Islet precursor cell (in vitro differentiated cells): ENCODE results near the gene CEP95.
A peak's percentile ranks its signal among the peaks of the same experiment; 100 is the strongest.
"Not testable (repeated sequence)": the region's sequence is repeated elsewhere in the genome, so short reads cannot be mapped to it uniquely, and the experiment has no call there.

ENCODE experiments used
- DNase-seq: peaks from one replicate; pipeline ENCODE4 v3.0.0-alpha.2; 2018

The CEP95 gene

GRCh38 chr17:64506576-64507412 lies at the start of gene CEP95:
Gene CEP95, plus strand, starts transcription at chr17:64506977. Its CDS starts 121 bp downstream, at chr17:64507098.
- no peak for DNase-seq

GRCh38 chr17:64457156-64457555 lies 49.6 kb upstream of the CEP95 start:
- DNase-seq: no peak

- no peak for DNase-seq
Measured at GRCh38 chr17:64458756-64459155, 48.0 kb upstream of the CEP95 start.

GRCh38 chr17:64459284-64459747 lies 47.5 kb upstream of the CEP95 start:
- peak; percentile 72 for DNase-seq

GRCh38 chr17:64459818-64460217 lies 47.0 kb upstream of the CEP95 start:
- DNase-seq: not testable (repeated sequence)

- no peak for DNase-seq
Measured at GRCh38 chr17:64460955-64461354, 45.8 kb upstream of the CEP95 start.

GRCh38 chr17:64461788-64462187 lies 45.0 kb upstream of the CEP95 start:
- no peak for DNase-seq

GRCh38 chr17:64466019-64466735 lies 40.6 kb upstream of the CEP95 start:
- peak; percentile 61 for DNase-seq

GRCh38 chr17:64466834-64467233 lies 39.9 kb upstream of the CEP95 start:
- not testable (repeated sequence) for DNase-seq

GRCh38 chr17:64470625-64471024 lies 36.2 kb upstream of the CEP95 start:
- DNase-seq: peak; percentile 73

- no peak for DNase-seq
Measured at GRCh38 chr17:64471440-64471839, 35.3 kb upstream of the CEP95 start.

- no peak for DNase-seq
Measured at GRCh38 chr17:64472564-64472963, 34.2 kb upstream of the CEP95 start.

- no peak for DNase-seq
Measured at GRCh38 chr17:64477849-64478248, 28.9 kb upstream of the CEP95 start.

- DNase-seq: peak; percentile 80
Measured at GRCh38 chr17:64480951-64481350, 25.8 kb upstream of the CEP95 start.

- no peak for DNase-seq
Measured at GRCh38 chr17:64484380-64484779, 22.4 kb upstream of the CEP95 start.

- DNase-seq: no peak
Measured at GRCh38 chr17:64488301-64488700, 18.5 kb upstream of the CEP95 start.

- DNase-seq: no peak
Measured at GRCh38 chr17:64491034-64491860, 15.5 kb upstream of the CEP95 start.

GRCh38 chr17:64491994-64492393 lies 14.8 kb upstream of the CEP95 start:
- DNase-seq: no peak

- no peak for DNase-seq
Measured at GRCh38 chr17:64492481-64493109, 14.2 kb upstream of the CEP95 start.

GRCh38 chr17:64494121-64494520 lies 12.7 kb upstream of the CEP95 start:
- no peak for DNase-seq

- not testable (repeated sequence) for DNase-seq
Measured at GRCh38 chr17:64495300-64495699, 11.5 kb upstream of the CEP95 start.

- no peak for DNase-seq
Measured at GRCh38 chr17:64496348-64496785, 10.4 kb upstream of the CEP95 start.
